ENCODE data around the gene SORCS2.

The SORCS2 gene

DNA sequence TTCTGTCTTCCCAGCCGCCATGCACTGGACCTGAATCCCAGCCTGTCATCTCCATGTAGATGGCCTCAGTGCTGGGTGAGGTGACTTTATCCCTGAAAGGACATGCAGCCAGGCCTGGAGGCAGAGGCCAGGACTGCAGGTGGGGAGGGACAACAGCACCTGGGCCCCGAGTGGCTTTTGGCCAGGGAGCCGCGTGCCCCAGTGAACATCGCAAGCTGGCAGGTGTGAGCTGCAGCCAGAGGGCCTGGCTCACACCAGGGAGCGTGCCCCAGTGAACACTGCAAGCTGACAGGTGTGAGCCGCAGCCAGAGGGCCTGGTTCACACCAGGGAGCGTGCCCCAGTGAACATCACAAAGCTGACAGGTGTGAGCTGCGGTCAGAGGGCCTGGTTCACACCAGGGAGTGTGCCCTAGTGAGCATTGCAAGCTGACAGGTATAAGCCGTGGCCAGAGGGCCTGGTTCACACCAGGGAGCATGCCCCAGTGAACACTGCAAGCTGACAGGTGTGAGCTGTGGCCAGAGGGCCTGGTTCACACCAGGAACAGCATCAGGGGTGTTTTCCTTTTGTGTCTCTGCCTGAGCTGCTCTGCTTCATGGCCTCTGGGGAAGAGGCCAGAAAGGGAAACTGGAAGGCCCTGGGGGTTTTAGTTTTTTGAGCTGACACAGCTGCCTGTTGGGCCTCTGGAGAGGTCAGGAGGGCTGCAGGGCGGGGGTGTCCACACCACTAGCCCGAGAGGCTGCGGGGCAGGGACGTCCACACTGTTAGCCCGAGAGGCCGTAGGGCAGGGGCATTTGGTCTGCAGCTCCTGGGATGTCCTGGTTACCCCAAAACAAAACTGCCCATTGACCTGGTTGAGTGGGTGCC lies 265.1 kb downstream of the SORCS2 start:
- H3K4me3 ChIP-seq (ENCODE audit: low read length) = no peak overlapping the region
- no peak for DNase-seq (ENCODE audit: low read depth, low spot score)

DNA sequence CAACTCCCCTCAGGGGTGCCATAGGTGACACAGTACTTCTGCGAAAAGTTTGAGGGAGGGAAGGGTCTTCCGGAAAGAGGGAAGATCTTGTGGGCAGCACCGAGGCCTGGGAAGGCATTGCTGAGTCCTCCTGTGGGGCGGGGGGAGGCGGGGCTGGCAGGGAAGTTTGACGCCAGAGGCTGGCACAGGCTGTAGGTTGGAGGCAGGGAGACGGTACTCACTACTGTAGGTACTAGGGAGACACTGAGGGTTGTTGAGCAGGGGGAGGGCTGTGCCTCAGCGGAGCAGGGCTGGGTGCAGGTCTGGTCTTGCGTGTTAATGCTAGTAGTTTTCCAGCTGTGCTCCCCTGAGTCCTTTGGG lies 265.7 kb downstream of the SORCS2 start:
- DNase-seq (ENCODE audit: low read depth, low spot score) = no peak
- no peak overlapping the region for H3K4me3 ChIP-seq (ENCODE audit: low read length)

DNA sequence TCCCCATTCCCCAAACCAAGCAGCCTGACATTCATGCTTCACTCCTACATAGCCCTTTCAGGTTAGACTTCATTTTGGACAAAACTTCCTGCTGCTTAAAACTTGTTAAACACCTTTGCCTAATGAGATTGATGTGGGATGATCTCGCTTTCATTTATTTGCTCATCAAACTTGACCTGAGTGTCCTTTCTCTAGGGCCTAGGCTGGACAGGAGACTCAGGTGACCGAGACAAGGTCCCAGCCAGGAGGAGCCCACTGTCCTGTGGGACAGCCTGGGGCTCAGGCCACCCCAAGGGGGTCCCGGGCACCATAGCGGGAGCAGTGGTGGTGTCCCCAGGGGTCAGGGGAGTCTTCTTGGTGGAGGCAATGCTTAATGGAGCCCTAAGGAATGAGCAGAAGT lies 266.1 kb downstream of the SORCS2 start:
- H3K4me3 ChIP-seq (ENCODE audit: low read length) = no peak overlapping the region

DNA sequence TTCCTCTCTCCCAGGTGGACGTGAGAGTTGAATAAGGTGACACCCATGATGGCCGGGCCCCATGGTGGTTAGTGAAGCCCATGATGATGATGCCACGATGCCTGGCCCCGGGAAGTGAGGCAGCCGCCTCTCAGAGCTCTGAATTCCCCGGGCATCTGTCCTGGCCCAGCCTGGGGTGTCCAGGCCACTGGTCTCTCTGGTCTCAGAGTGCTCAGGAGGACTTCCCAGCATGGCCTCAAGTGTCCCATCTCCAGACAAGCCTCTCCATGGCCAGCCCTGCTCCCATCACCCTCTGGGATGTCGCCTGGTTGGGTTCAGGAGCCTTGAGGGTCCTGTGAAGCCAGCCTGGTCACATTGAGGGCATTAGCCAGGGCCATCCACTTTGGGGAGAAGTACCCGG lies 267.1 kb downstream of the SORCS2 start:
- DNase-seq (ENCODE audit: low read depth, low spot score) = no peak
- H3K4me3 ChIP-seq (ENCODE audit: low read length) = no peak overlapping the region

More for the DNA sequence above, 266.1 kb downstream of the SORCS2 start:
- DNase-seq (ENCODE audit: low read depth, low spot score) = no peak

DNA sequence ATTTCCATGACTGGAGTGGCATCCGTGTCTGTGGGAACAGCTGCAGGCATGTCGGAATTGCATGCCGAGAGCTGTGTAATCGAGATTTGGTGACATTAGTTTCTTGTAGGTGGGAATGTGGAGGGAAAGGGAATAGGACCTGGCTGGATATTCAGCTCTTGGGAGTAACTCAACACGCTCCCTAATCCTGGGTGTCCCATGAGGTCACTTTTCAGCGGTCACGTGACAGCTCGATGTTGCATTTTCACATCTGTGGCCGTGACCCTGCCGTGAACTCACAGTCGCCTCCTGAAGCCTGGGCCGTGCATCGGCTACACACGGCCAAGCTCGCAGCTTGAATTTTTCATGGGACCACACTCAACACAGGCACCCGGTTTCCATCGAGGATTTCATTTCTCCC lies 268.2 kb downstream of the SORCS2 start:
- no peak overlapping the region for H3K4me3 ChIP-seq (ENCODE audit: low read length)
- DNase-seq (ENCODE audit: low read depth, low spot score) = no peak

DNA sequence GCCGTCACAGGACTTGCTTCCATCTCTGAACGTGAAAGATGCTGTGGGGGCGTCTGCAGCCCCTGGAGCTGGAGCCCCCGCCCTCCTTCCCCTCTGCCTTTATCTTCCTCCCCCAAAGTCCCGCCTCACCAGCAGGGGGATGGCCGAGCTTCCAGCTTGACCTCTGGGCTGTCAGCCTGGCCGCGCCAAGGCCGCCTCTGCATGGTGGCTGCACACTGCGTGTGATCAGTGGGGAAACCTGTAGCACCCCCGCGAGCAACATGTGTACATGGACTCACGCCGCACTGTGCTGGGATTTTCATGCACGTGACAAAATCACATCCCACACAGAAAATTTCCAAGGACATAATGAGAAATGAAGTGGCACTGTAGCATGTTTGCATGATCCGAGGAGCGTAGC lies 268.9 kb downstream of the SORCS2 start:
- DNase-seq (ENCODE audit: low read depth, low spot score) = no peak
- no peak overlapping the region for H3K4me3 ChIP-seq (ENCODE audit: low read length)

DNA sequence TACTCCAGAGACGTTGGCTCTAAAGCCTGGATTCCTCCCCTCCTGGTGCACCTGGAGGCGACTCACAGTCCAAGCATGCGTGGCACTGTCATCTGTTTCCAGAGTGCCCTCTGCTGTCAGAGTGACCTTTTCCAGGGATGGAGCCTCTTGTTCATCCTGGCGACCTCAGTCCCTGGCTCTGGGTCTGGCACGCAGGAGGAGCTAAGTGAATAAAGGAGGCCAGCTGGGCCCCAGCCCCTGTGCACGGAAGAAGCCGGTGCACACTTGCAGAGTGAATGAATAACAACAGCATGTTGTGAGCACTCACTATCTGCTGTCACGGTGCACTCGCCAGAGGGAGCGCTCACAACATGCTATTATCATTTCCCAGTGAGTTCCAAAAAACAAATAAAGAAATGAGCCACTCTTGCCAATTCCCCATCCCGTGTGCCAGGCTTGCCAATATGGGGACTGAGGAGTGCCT lies 270.2 kb downstream of the SORCS2 start:
- no peak for DNase-seq (ENCODE audit: low read depth, low spot score)
- no peak overlapping the region for H3K4me3 ChIP-seq (ENCODE audit: low read length)

DNA sequence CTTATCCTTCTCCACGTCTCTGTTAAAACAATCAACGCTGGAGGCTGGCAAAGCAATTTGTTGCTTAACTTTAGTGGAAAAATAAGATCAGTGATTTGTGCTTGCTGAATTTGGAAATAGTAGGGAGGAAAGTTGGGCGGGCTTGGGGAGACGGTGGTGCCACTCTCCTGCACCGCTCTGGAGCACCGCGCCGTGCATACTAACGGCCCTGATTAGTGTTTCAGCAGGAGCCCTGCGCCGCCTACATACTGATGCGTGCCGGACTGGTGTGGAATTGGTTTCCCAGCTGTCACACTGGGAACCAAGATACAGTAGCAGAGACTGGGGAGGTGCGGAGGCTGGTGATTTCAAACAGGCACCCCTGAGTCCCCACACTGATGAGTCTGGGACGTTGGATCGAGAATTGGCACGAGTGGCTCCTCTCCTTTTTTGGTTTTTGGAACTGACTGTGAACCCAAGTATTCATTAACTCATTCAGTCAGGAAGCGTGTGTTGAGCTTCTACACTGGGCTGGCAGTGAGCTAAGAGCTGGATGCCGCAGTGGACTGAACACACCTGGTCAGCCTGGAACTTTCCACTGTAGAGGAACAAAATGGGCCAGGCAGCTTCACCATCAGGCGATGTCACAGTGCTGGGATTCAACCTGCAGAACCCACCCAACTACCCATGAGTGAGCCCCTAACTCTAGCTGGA lies 271.4 kb downstream of the SORCS2 start:
- no peak overlapping the region for H3K4me3 ChIP-seq (ENCODE audit: low read length)
- no peak for DNase-seq (ENCODE audit: low read depth, low spot score)

DNA sequence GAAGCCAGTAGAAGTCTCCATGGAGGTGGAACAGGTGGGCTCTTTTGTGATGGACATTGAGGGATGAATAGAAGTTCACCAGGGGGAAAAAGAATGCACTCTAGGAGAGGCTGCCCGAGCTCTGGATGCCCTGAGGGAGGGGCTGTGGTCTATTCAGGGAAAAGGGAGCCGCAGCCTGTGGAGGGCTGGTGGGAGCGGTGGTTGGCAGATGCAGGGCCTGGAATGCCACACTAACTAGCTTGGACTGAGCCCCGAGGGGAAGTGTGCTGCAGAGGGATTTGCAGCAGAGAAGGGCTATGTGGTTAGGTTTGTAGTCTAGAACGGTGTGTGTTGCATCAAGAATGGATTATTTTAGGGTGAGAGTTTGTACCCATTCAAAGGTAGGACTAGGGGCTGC lies 271.9 kb downstream of the SORCS2 start:
- no peak overlapping the region for H3K4me3 ChIP-seq (ENCODE audit: low read length)
- DNase-seq (ENCODE audit: low read depth, low spot score) = no peak

DNA sequence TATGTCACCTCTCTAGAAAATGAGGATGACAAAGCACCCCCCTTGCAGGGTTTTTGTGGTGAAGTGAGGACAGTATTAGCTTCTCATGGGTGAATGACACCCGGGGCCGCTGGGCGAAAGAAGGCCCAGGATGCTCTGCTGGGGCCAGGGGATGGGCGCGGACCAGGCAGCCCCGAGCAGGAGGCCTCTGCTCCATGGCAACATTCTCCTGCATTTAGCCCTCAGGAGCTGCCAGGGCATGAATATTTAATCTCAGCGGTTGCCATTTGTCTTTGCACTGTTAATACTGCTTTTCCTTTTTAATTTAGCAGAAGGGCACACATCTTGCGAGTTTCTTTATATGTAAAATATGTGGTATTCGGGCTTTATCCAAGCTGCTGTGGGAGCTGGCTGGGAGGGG lies 272.7 kb downstream of the SORCS2 start:
- no peak for DNase-seq (ENCODE audit: low read depth, low spot score)
- H3K4me3 ChIP-seq (ENCODE audit: low read length) = no peak overlapping the region

DNA sequence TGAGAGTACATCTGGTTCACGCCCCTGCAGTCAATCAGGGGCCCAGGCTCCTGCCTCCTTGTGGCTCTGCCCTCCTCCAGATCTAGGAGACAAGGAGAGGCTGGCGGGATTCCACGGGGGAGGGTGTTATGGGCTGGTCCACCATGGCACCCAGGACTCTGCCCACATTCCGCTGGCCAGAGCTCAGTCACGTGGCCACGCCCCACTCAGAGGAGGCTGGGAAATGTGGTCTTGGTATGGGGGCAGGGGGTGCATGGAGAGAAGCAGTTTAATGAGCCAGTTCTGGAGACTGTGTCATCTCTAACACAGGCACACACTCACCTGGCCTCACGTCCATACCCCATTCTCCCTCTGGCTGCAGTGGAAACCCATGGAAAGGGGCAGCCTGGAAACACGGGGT lies 273.9 kb downstream of the SORCS2 start:
- DNase-seq (ENCODE audit: low read depth, low spot score) = no peak

DNA sequence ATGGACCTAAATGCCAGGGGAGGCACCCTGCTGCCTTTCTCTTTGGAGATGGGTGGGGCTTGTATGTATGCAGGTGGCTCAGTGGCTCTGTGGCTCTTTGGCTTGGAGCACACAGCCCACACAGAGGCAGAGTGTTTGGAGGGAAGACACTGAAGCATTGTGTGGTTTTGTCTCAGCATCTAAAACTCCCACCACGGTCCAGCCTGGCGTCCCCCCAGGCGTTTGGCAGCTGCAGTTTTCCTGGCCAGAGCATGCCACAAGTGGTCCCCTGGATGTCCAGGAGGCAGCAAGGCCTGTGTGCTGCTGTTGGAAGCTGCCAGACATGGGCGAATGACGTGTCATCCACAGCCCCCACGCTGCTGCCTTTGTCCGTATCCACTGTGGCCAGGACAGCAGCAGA lies 274.6 kb downstream of the SORCS2 start:
- no peak overlapping the region for H3K4me3 ChIP-seq (ENCODE audit: low read length)
- DNase-seq (ENCODE audit: low read depth, low spot score) = no peak

More for the DNA sequence above, 273.9 kb downstream of the SORCS2 start:
- no peak overlapping the region for H3K4me3 ChIP-seq (ENCODE audit: low read length)

DNA sequence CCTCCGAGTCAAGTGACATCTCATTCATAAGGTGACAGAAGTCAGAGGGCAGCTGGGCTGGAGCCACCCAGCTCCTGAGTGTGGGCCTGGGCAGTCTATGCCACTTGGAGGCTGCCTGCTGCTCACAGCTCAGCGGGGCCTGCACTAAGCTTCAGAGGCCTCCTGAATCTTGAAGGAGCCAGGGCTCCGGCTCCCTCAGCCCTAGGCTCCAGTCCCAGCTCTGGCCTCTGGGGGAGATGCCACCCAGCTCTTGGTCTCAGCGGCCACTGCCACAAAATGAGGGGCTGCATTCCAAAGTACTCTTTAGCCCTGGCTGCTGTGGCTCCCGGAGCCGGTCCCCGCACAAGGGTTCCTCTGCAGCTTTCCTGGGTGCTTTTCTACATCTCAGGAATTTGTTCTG lies 275.1 kb downstream of the SORCS2 start:
- DNase-seq (ENCODE audit: low read depth, low spot score) = no peak
- no peak overlapping the region for H3K4me3 ChIP-seq (ENCODE audit: low read length)

DNA sequence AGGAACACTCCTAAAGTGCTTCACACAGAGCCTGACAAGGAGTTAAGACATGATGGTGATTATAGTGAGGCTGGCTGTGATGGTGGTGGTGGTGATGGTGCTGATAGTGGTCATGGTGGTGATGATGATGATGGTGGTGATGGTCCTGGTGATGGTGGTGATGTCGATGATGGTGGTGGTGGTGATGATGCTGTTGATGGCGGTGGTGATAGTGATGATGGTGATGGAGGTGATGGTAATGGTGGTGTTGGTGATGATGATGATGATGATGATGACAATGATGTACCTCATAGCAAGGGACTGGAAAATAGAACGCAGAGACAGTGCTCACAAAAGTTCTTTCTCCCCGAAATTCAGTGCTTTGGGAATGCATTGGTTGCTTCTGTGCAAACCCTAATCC lies 276.7 kb downstream of the SORCS2 start:
- DNase-seq (ENCODE audit: low read depth, low spot score) = no peak
- no peak overlapping the region for H3K4me3 ChIP-seq (ENCODE audit: low read length)

DNA sequence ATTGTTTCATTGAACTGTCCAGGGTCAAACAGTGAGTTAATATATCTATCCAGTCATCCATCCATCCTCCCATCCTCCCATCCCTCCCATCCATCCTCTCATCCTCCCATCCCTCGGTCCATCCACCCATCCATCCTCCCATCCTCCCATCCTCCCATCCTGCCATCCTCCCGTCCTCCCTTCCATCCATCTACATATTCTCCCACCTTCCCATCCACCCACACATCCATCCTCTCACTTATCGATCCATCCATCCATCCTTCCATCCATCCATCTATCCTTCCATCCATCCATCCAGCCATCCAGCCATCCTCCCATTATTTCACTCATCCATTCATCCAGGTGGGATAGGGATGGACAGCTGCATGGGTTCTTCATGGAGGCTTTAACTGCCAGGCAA lies 277.8 kb downstream of the SORCS2 start:
- DNase-seq (ENCODE audit: low read depth, low spot score) = no peak
- H3K4me3 ChIP-seq (ENCODE audit: low read length) = no peak overlapping the region

DNA sequence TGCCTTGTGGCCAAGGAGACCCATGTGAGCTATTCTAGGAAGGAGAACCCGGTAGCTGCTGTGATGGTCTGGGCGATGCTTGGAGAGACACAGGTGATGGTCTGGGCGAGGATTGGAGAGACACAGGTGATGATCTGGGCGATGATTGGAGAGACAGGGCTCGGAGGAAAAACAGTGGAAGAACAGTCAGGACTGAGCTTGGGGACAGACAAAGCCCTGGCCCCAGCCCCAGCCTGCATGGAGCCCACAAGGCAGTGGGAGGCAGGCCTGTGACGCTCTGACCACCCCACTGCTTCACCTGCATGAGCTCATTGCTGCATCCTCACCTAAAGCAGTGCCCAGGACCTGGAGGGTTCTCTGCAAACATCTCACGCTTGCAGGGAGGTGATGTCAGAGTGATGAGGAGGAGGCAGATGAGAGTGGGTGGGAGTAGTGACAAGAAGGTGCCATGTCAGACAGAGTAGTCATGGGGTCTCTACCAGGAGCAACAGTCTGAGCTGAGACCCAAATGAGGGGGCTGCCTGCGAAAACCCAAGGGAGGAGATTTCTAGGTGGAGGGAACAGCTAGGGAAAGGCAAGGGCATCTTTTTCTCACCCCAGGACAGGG lies 278.3 kb downstream of the SORCS2 start:
- DNase-seq (ENCODE audit: low read depth, low spot score) = no peak
- H3K4me3 ChIP-seq (ENCODE audit: low read length) = no peak overlapping the region

DNA sequence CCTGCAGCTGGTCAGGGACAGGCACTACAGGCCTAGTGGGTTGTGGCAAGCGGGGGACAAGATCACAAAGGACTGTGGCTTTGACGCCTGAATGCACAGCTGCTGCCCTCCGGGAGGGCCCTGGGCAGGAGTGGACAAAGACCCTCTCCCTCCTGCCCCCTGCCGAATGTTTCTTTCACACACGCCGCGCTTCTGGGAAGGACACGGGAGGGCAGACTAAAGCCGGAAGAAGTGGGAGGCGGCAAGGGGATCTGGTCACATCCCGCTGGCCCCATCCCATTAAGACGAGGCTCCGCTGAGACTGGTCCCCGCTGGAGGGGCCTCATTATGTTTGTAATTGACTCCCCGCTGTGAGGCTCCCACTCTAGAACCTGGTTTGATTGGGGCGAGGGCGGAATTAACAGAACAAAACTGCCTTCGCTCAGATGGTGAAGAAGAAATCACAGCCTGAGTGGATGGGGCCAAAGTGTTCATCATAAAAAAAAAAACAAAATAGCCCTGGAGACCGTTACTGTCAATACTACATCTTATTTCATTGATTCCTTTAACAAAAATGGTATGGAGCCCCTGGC lies 280.2 kb downstream of the SORCS2 start:
- DNase-seq (ENCODE audit: low read depth, low spot score) = no peak
- H3K4me3 ChIP-seq (ENCODE audit: low read length) = no peak overlapping the region

DNA sequence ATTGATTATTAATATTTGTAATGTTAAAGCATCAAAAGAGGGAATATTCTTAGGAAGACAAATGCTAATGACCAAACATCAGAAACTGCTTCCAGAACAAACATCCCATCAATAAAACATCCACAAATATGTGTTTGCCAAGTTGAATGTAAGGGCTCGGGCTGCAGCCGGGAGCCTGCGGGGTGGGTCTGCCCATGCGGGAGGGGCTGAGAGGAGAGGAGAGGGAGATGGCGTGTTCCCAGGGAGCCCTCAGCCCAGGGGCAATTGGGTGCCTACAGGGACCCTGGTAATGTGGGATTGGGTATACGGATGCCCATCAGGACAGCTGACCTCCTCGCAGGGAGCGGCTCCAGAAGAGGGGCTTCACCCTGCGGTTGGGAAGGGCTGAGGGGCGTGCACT lies 280.7 kb downstream of the SORCS2 start:
- no peak for DNase-seq (ENCODE audit: low read depth, low spot score)
- H3K4me3 ChIP-seq (ENCODE audit: low read length) = no peak overlapping the region

DNA sequence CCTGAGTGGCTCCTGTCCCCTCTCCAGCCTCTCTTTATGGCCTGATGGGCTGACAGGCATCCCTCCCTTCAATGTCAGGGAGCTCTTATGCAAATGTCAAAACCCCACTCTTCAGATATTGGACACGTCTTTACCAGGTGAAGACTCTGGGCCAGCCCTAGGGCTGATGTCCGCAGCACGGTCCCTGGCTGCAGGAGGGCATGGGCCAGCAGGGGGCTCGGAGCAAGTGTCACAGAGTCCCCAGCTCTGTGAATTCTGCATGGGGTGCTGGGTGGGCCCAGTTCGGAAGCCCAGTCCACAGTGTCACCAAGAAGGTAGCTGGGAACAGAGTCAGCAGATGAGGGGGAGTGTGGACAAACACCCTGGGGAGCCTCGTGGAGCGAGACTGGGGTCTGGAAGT lies 282.0 kb downstream of the SORCS2 start:
- no peak for DNase-seq (ENCODE audit: low read depth, low spot score)
- H3K4me3 ChIP-seq (ENCODE audit: low read length) = no peak overlapping the region

DNA sequence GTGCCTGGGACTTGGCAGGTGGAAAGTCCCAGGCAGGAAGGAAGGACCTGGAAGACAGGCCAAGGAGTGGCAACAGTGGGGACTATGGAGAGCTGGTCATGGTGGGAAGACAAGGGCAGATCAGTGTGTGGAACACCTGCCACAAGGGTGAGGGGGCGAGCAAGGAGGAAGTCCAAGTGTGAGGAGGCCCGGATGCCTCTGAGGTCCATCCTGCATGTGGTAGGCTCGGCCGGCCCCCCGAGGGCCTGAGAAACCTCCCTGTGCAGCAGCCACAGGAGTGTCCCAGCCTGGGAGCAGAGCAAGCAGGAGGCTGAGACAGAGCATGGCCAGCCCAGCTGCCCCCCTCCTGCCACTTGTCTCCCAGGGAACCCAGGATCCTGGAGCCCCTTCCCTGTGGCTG lies 282.9 kb downstream of the SORCS2 start:
- no peak for DNase-seq (ENCODE audit: low read depth, low spot score)
- no peak overlapping the region for H3K4me3 ChIP-seq (ENCODE audit: low read length)

Measured in Jurkat, Clone E6-1 (cell line).